Rectal smooth muscle tissue (tissue), 1 donor: ENCODE results near the gene ZBTB9.

Experiments used
- H3K27ac ChIP-seq: one replicate; pipeline ENCODE4 v1.7.0; 2013; ENCODE audit warnings: low read depth, low read length, inconsistent platforms
- H3K27me3 ChIP-seq: one replicate; pipeline ENCODE4 v1.7.0; 2013; ENCODE audit warnings: low read length; ENCODE audit not compliant: control insufficient read depth, insufficient read depth
- H3K36me3 ChIP-seq: one replicate; pipeline ENCODE4 v1.7.0; 2013; ENCODE audit warnings: low read length; ENCODE audit not compliant: control insufficient read depth, insufficient read depth
- H3K4me1 ChIP-seq: one replicate; pipeline ENCODE4 v1.7.0; 2013; ENCODE audit warnings: low read length; ENCODE audit not compliant: control insufficient read depth, insufficient read depth
- H3K4me3 ChIP-seq: one replicate; pipeline ENCODE4 v1.7.0; 2013; ENCODE audit warnings: low read length
- H3K9ac ChIP-seq: one replicate; pipeline ENCODE4 v1.7.0; 2013; ENCODE audit warnings: low read length

Gene ZBTB9

DNA sequence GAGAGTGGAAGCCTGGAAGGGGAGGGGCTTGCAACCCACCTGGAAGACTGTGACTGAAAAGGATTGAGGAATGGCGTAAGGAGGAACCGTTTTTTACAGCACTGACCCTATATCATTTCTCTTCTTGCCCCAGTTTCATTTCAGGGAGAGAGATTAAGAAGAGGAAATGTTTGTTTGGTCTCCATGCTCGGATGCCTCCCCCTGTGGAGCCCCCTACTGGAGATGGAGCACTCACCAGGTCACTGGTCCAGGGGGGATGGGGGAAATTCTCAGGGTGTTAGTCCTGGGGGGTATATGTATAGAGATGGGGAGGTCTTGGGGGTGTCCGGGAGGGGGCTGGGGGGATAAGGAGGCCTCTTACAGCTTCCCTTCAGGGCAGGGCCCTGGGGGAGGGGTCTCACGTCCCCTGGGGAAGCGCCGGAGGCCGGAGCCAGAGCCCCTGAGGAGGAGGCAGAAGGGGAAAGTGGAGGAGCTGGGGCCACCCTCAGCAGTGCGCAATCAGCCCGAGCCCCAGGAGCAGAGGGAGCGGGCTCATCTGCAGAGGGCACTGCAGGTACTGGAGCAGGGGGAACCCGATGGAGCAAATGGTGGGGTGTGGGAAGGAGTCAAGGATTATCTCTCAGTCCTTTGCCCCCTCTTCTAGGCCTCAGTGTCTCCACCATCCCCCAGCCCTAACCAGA, 39.6 kb upstream of the ZBTB9 start:
- H3K27ac ChIP-seq: no peak overlapping the region
- H3K4me1 ChIP-seq: peaks cover 22% of the 10 kb centered on the region
- peaks cover 23% of the 10 kb centered on the region for H3K36me3 ChIP-seq
- no peaks in the 10 kb centered on the region for H3K27me3 ChIP-seq
- no peak overlapping the region for H3K9ac ChIP-seq
- H3K4me3 ChIP-seq: no peak overlapping the region

DNA sequence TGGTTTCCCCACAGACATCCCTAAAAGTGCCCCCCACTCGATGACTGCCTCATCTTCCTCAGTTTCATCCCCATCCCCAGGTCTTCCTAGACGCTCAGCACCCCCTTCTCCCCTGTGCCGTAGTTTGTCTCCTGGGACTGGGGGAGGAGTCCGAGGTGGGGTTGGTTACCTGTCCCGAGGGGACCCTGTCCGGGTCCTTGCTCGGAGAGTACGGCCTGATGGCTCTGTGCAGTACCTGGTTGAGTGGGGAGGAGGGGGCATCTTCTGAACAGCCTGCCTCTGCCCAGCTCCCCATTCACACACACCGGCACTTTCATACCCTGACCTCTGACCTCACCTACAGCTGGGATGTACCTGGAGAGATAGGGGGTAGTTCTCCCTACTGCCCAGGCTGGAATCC, 38.5 kb upstream of the ZBTB9 start:
- Histone ChIP-seq H3K4me1 (peaks cover 23% of the 10 kb centered on the region), H3K4me3 (no peak overlapping the region), H3K36me3 (peaks cover 23% of the 10 kb centered on the region), H3K9ac (no peak overlapping the region), H3K27me3 (no peaks in the 10 kb centered on the region), H3K27ac (no peak overlapping the region)

DNA sequence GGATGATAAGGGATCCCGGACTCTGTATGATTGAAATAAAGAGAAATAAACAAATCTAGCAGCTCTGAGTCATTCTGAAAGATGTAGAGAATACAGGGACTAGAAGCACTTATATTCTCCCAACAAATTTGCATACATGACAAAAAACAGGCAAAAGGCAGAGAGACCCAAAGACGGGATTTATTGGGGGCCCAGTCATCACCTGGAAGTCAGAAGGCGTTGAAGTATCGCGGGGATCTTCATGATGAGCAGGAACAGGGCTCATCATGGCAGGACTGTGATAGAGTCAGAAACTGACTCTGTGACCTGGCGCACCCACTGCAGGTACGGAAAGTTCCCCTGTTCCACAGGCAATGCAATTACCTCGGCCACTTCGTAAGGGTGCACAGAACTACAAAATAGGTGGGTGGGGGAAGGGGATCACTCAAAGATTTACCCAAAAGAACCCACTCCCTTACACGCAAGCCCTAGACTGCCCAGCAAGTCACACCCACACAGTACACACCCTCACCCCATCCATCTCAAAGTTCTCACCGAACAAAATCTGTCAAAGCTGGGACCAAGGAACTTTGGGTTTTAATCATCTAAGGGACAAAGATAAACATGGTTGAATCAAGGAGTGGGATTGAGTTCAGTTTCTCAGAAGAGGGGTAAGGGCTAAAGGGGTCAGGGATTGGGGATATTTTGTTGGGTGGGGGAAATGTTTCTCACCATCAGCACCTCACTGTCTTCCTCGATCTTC, 37.8 kb upstream of the ZBTB9 start:
- peak overlapping the region; percentile 88 for H3K27ac ChIP-seq
- no peaks in the 10 kb centered on the region for H3K27me3 ChIP-seq
- H3K4me3 ChIP-seq: peak overlapping the region; percentile 72
- no peak overlapping the region for H3K9ac ChIP-seq
- peaks cover 23% of the 10 kb centered on the region for H3K36me3 ChIP-seq
- H3K4me1 ChIP-seq: peaks cover 22% of the 10 kb centered on the region

DNA sequence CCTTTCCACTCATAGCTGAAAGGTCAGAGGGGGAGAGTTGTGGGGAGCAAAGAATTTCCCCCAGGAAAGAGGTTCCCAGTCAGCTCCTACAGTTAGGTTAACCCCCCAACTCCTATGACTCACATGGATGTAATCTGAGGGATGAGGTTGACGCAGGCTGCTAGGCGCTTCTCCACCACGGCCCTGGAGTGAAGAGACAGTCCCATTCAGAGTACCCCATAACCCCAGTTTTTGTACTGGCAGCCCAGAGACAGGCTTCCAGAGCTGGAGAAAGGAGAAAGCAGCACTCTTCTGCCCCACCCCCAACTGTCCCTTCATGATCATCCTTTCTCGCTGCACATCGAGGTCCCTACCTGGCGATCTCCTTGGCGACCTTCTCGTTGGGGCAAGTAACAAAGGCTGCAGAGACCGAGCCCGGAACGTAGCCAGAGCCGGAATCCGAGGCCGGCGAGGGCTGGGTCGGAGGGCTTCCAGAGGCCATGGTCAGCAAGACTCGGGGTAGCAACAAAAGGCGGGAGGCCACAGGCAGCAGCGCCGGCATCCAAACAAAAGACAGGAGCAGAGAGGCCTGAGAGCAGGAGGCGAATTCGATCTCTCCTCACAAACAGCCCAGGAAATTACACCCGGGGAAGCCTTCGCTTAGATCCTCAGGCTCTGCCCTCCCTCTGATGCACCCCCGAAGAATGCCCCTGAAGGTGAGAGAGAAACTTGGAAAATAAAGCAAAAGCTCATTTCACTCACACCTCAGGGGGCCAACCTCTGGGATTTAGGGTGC, 37.1 kb upstream of the ZBTB9 start:
- Histone ChIP-seq H3K27ac (peak overlapping the region; percentile 88), H3K27me3 (no peaks in the 10 kb centered on the region), H3K4me1 (peaks cover 20% of the 10 kb centered on the region), H3K36me3 (peaks cover 23% of the 10 kb centered on the region), H3K9ac (peak overlapping the region; percentile 26), H3K4me3 (peak overlapping the region; percentile 72)

DNA sequence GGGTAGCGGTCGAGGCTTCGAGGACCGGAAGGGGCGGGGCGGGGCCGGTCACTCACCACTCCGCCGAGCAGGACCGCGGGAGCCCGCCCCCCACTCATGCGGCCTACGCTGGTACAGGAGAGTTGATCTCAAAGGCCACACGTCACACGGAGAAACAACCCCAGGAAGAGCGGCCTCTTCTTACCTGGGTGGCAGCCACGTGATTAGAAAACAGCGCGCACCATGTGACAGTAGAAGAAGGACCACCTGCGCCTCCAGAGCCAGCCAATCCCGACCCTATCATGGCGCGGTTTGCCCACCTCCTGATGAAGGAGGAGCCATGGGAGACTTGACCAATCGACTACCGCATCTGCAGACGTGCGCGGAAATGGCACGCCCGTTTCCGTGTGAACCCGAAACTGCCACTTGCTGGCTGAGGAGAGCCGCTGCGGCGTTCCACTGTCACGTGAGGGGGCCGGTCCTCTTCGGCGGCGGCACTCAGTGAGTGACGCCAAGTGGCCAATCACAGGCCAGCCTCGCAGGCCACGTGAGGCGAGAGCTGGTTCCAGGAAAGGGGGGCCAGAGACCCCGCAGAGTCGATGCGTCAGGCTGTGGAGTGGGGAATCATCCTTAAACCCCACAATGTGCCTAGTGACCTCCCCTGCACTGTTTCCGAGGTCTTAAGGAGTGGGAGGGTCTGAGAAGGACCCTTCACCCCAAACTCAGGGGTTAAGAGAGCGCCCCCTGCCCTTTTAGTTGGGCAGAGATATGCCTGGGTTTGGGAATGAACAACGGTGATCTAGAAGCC, 36.3 kb upstream of the ZBTB9 start, which contains the start of gene CUTA:
Gene CUTA, minus strand, starts transcription at position 205 of the 787 bp plus-strand sequence. Its CDS starts 107 bp downstream, at position 98.
- peaks cover 20% of the 10 kb centered on the region for H3K4me1 ChIP-seq
- peak within 1 kb of the TSS; percentile 68 for H3K9ac ChIP-seq
- H3K4me3 ChIP-seq: peak within 1 kb of the TSS; percentile 72
- peak within 1 kb of the TSS; percentile 88 for H3K27ac ChIP-seq
- H3K36me3 ChIP-seq: peaks cover 22% of the 10 kb centered on the region
- H3K27me3 ChIP-seq: no peaks in the 10 kb centered on the region

DNA sequence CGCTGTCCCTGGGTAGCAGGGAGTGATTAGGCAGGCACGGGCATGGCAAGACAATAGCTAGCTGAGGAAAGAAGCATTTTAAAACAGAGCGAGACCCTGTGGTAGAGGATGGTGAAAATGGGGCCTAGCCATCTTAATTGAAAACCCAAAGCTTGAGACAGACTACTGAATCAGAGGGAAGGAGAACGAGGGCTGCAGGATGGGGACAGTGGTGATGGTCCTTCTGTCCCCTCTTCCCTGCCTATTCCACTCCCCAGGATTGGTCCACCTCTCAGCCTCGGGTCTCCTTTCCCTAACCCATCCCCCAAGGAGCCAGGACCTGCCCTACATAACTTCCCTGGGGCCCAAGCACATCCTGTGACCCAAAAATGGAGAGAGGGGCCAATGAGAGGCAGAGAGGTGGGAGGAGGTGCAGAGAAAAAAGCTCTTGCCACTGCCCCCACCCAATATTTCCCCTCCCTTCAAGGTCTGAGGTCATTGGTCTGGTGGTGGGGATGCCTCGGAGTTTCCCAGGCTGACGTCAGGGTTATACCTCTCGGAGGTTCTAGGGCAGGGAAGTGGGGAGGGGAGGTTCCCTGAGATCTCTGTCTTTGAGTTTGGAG, 35.6 kb upstream of the ZBTB9 start:
- H3K9ac ChIP-seq: peak overlapping the region; percentile 68

DNA sequence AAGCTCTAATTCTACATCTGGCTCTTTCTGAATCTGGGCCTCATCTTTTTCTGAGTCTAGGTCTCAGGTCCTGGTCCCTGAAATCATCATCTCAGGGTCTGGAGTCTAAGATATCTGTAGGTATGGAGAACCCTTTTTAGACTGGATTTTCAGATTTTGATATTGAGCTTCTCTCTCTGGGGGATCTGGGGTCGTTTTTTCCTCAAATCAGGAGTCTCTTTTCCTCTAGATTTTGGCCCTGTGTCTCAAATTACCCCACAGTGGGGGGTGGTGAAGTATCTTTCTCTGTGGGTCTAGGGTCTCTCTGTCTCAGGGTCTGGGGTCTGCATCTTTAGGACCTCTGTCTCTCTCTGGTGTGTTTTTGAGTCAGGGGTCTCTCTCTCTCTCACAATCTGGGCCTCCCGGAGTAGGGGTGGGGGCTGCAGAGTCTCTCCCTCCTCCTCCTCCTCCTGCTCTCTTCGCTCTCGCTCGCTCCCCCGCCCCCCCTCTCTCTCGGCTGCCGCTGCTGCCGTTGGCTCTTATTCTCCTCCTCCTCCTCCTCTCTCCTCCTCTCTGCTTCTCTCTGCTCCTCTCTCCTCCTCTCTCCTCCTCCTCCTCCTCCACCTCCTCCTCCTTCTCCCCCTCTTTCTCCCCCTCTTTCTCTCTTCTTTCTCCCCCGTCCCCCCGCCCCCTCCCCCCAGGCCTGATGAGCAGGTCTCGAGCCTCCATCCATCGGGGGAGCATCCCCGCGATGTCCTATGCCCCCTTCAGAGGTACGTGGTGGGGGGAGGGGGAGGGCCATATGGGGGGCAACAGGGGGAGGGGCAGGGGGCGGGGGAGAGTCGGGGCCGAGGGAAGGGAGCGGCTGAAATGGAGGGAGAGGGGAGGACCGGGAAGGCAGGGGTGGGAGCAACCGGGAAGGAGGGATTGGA, 34.5 kb upstream of the ZBTB9 start, which contains the start of gene SYNGAP1:
Gene SYNGAP1, plus strand, starts transcription at position 486 of the 911 bp plus-strand sequence. Its CDS starts 200 bp downstream, at position 686.
- peaks cover 8% of the 10 kb centered on the region for H3K36me3 ChIP-seq
- peaks cover 27% of the 10 kb centered on the region for H3K4me1 ChIP-seq
- H3K4me3 ChIP-seq: peak within 1 kb of the TSS; percentile 58
- no peak within 1 kb of the TSS for H3K9ac ChIP-seq
- H3K27me3 ChIP-seq: no peaks in the 10 kb centered on the region
- H3K27ac ChIP-seq: peak within 1 kb of the TSS; percentile 88

More for the DNA sequence above, 35.6 kb upstream of the ZBTB9 start:
- peak overlapping the region; percentile 58 for H3K4me3 ChIP-seq
- H3K4me1 ChIP-seq: peaks cover 20% of the 10 kb centered on the region
- H3K36me3 ChIP-seq: peaks cover 15% of the 10 kb centered on the region
- H3K27me3 ChIP-seq: no peaks in the 10 kb centered on the region
- peak overlapping the region; percentile 88 for H3K27ac ChIP-seq

DNA sequence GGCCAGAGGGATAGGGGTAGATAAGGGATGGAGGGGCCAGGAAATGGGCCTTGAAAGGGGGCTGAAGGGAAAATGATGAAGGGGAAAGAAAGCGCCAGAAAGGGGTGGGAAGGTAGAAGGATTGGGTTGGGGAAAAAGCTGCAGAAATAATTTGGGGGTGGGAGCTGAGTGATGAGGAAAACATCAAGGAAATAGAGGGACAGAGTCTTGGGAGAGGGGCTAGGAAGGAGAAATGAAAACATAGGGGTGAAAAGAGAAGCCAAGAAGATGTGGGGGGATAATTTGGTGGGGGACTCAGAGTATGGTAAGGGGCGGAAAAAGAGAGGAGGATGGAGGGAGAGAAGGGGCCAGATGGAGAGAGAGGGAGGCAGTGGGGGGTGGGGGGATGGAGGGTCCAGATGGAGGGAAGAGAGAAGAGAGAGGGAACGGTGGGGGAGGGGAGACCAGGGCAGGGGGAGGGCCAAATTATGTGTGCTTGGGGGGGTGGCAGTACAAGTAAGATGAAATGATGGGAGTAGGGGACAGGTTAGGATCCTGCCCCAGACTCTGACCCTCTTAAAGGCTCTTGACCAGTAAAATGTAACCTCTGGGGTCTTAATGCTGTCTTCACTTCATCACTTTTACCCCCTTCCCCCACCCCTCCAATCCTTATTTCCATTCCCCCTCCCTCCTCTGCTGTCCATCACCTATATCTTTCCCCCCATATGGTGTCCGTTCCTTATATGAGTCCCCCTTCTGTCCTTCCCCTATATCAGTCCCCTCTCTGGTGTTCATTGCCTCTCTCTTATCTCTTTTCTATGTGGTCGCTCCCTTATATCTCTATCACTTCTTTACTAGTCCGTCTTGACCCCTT, 33.7 kb upstream of the ZBTB9 start:
- H3K27me3 ChIP-seq: no peaks in the 10 kb centered on the region
- H3K27ac ChIP-seq: peak overlapping the region; percentile 26
- no peak overlapping the region for H3K9ac ChIP-seq
- H3K4me1 ChIP-seq: peaks cover 31% of the 10 kb centered on the region
- H3K36me3 ChIP-seq: peaks cover 4% of the 10 kb centered on the region
- peak overlapping the region; percentile 29 for H3K4me3 ChIP-seq

DNA sequence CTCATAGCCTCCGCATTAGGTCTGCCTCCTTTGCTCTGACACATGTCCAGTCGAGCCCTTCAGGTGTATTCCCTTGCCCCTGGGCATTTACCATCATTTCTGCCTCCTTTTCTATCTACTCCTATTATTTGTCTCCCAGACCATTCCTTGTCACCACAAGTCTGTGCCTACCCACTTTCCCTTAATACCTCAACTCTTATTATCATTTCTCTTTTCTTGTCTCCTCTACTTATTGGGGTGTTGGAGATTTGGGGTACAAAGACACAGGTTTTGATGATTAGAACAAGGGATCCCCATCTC, 33.1 kb upstream of the ZBTB9 start:
- no peaks in the 10 kb centered on the region for H3K27me3 ChIP-seq
- no peak overlapping the region for H3K4me3 ChIP-seq
- no peak overlapping the region for H3K9ac ChIP-seq
- no peaks in the 10 kb centered on the region for H3K36me3 ChIP-seq
- peaks cover 31% of the 10 kb centered on the region for H3K4me1 ChIP-seq
- no peak overlapping the region for H3K27ac ChIP-seq

DNA sequence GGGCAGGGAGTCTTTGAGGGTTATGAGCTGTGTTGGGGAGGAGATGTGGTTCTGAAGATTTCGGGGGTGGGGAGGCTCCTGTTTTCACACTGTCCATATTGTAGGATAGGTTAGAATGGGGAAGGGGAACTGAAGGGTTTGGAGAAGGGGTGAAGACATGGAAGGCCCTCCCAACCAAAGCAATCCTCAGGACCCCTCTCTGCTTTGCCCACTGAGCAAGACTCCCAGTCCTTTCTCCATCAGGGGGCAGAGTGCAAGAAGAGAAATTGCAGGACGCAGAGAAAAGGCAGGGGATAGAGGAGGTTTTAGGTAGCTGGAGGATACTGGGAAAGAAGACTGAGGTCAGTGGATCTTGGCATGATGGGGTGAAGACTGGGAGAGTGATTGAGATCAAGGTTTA, 30.6 kb upstream of the ZBTB9 start:
- H3K36me3 ChIP-seq: no peaks in the 10 kb centered on the region
- no peaks in the 10 kb centered on the region for H3K27me3 ChIP-seq
- H3K9ac ChIP-seq: no peak overlapping the region
- no peak overlapping the region for H3K4me3 ChIP-seq
- peaks cover 33% of the 10 kb centered on the region for H3K4me1 ChIP-seq
- no peak overlapping the region for H3K27ac ChIP-seq
